ENCODE results near the gene GLI3.

The GLI3 gene

GRCh38 chr7:41998041-41998440, 239.0 kb downstream of the GLI3 start:
- no peak for DNase-seq (ENCODE audit: low read depth)

GRCh38 chr7:41997151-41997550, 239.9 kb downstream of the GLI3 start:
- DNase-seq (ENCODE audit: low read depth): no peak

DNA sequence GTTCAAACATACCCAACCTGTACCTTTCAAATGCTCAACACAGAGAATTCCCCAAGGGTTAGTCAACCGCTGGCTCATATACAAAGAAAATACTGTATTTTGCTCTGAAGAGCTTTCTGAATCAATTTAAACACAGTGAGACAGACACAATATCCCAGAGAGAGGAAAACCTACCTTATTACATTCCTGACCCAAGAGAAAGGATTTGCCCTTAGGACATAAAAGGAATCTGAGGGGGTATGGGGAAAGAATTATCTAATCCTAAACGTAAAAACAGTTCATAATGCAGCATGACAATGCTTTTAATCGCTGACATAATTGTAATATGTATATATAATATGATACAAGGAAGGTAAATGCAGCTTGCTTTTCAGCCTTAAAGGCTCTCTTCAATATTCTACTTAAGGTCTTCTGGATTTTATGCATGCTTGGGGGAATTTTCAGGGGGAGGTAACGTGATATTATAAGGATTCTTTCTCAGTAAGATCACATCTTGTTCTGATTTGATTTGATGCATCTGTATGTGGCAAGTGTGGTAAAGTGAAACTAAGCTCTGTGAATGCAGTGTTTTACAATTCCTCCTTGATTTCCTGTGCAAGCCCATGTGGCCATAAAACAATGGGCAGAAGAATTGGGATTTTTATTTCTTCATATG, 240.5 kb downstream of the GLI3 start:
- no peak for DNase-seq (ENCODE audit: low read depth)

- DNase-seq (ENCODE audit: low read depth): no peak
Observed at GRCh38 chr7:41995632-41996271, 241.3 kb downstream of the GLI3 start.

- no peak for DNase-seq (ENCODE audit: low read depth)
Observed at GRCh38 chr7:41994746-41995110, 242.3 kb downstream of the GLI3 start.

DNA sequence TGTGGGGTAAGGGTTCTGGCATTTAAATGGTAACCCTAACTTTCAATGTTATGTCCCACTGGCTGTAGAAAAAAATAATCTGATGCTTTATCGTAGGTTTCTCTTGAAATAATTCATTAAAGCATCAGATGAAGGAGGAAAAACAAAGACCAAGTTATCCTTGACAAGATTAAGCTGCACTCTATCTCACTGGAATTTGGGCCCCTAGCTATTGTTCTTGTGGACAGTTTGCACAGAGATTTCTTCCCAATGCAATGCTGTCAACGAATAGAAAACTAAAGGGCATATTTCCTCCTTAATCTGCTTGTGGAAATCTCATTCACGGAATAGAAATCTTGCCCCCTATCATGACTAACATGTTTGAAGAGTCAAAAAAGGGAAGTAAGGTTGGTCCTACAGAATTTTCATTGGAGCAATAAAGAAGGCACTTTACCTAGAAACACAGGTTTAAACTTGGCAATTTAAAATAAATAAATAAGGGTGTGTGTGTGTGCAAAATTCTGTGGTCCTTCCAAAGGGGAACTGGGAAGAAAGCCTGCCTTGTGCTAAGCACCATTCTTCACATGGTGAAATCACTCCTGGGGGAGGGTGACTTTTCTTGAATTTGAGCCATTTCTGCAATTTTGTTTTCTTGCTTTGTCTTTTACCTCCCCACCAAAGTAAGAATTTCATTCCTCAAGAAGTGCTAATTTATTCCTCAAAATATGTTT, 242.8 kb downstream of the GLI3 start:
- DNase-seq (ENCODE audit: low read depth): no peak

DNA sequence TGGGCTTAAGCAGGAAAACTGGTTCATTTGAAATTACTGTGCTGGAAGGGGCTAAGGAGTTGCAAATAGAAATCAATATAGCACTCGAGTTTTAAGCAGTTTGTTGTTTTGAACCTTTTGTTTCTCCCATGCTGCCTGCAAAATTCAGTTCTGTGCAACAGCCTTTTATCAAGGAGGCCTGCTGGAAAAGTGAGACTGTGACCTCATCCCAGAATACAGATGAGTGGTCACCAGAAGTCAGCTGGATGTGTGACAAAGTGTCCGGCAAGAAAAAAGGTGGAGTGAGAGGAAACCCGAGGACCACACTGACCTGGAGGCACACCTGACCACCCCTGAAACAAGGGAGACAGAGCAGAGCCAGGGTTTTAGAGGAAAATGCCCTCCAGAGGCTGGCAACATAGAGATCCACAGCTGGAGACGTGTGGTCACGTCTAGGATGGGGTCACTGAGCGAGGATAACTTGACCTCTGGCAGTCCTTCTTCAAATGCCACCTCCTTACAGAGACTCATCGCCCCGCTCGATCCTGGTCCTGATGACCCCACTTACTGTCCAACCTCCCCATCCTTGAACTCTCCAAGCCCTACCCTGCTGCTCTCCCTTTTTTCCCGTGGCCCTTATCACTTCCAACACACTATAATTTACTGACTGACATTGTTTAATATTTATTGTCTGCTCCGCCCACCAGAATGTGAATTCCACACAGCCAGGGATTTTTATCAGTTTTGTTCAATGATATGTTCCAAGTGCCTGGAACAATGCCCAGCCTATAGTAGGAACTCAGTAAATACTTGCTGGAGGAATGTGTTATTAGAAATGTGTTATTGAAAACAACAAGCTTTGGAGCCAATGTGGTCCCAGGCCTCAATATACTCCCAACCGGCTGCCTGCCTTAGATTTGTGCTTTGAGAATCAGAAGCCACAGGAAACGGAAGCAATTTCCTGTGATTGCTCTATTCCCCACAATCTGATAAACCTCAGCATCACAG, 243.8 kb downstream of the GLI3 start:
- no peak for DNase-seq (ENCODE audit: low read depth)

- DNase-seq (ENCODE audit: low read depth): no peak
Observed at GRCh38 chr7:41984888-41985287, 252.1 kb downstream of the GLI3 start.

- DNase-seq (ENCODE audit: low read depth): no peak
Observed at GRCh38 chr7:41981046-41982040, 255.7 kb downstream of the GLI3 start.

DNA sequence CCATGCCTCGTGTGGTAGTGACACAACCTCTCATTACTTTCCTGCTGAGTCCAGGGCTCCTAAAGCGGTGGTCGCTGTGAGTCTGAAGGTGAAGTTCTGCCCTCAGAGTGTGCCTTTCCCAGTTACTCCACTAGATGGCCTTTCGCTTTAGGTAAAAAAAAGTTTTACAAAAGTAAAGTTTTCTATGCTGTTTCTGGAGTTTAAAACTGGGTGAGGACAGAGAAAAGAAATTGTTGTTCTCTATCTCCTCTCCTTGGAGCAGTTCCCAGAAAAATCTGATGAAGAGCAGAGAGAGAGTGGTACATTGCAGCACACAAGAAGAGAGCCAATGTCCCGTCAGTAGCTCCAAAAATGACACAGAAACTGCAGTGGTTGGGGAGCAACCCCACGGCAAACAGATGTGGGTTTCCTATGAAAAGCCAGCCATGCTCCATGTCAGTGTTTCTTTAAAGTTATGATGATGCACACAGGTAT, 257.1 kb downstream of the GLI3 start:
- no peak for DNase-seq (ENCODE audit: low read depth)

- DNase-seq (ENCODE audit: low read depth): no peak
Observed at GRCh38 chr7:41978858-41979257, 258.2 kb downstream of the GLI3 start.

DNA sequence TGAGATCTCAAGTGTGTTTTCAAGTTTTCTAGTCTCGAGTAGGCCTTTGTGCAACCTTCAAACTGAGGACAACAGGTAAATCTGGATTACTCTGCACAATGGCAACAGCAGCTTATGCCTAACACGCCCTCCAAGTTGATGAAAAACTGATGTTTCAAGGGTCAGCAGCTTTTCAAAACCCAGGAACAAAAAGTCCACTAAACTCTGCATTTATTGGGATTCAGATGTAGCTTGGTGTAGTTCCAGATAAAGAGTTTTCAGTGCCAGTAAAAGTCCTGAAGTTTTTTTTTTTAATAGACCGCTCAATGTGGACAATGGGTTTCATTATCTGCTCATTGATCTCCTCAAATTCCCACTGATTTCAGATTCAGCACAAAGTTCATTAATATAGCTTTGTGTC, 259.3 kb downstream of the GLI3 start:
- no peak for DNase-seq (ENCODE audit: low read depth)

DNA sequence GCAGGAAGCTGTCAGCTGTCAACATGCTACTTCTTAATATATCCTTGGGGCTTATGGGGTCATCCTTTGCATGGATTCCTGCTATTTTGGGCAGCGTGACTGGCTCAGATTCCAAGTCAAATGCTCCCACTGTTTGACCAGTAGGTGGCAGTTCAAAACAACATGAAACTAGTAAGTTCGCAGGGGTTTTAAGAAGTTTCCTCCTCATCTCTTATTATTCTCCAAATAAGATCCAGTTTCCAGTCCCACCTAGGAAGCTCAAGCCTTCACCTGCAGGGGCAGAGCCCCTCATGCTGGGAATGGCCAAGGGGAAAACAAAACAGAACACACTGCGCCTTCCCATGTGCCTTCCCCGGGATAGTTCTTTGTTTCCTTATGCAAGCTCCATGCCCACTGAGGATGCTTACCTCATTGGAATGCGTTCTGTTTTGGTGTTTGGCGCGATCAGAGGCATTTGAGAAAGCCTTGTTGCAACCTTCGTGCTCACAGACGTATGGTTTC, 259.8 kb downstream of the GLI3 start:
- DNase-seq (ENCODE audit: low read depth): no peak

- DNase-seq (ENCODE audit: low read depth): no peak
Observed at GRCh38 chr7:41976411-41976810, 260.6 kb downstream of the GLI3 start.

DNA sequence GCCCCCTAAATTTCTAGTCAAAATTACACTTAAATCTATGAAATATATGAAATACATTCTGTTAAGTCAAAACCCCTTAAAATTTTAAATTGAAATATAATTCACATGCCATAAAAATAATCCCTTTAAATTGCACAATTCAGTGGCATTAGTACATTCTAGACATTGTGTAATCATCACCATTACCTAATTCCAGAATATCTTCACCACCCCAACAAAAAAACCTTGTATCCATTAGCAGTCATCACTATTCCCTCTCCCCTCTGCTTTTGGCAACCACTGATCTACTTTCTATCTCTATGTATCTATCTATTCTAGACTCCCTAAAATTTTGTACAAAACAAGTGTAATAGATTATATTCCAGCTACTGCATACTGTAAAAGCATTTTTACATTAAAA, 261.2 kb downstream of the GLI3 start:
- no peak for DNase-seq (ENCODE audit: low read depth)

DNA sequence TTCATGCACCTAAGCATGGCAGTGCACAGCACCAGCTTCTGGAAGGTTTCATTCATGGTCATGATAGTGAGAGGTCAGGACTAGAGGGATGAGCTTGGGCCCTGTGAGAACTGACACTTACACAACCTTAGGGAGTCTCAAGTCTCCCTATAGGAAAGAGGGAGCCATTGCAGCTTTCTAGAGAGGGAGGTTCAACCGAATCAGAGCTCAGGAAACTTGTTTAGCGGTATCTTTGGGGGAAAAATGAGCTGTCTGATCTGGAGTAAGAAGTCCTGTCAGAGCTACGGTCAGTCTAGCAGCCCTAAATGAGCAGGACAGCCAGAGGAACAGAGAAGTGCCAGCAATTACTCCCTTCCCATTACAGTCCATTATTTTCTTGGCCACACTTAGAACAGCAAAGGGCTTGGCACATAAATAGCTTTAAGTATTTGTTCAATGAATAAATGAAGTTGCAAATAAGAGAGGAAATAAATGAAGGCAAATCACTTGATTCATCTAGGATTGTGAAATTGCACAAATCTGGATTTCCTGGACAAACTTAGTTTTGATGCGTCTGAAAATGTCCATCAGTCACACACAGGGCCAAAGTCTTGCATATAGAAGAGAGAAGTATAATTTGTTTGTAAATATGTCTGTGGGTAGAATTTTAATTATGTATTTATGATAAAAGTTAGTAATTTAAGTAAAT, 262.0 kb downstream of the GLI3 start:
- no peak for DNase-seq (ENCODE audit: low read depth)

DNA sequence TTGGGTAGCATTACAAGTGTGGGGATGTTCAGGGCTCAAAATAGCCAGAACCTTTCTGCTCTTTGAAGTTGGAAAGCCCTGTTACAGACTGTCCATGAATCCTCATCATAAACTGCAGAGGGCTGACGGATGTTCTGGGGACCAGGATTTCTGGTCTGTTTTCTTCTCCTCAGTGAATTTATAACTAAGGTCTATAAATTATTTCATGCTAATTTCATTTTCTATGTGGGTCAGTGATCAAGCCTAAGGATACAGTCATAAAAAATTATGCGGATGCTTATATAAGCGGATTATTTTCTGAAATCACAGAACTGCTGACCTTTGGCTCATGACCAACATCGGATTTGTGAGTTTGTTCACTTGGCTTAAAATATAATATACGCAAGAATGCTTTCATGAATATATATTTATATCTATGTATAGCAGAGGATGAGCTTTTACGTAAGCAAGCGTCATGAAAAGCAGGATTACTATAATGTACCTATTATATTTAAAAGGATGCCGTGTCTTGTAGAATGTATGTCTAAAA, 263.7 kb downstream of the GLI3 start:
- DNase-seq (ENCODE audit: low read depth): no peak

GRCh38 chr7:41972776-41973175, 264.2 kb downstream of the GLI3 start:
- no peak for DNase-seq (ENCODE audit: low read depth)

DNA sequence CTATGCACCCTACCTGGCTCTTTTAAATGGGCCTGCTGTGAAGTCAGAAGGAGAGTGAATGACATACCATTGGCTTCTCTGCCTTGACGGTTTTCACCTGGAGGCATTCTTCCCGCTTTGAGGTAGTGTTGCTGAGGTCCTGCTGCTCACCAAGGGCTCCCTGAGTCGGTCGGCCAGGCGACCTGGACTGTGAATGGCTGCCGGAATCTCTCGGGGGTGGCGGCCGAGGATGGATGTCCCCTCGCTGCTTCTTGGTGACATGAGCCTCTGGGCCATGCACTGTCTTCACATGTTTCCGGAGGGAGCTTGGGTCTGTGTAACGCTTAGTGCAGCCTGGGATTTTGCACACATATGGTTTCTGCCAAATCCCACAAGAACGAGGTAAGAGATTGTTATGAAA, 264.7 kb downstream of the GLI3 start:
- no peak for DNase-seq (ENCODE audit: low read depth)

DNA sequence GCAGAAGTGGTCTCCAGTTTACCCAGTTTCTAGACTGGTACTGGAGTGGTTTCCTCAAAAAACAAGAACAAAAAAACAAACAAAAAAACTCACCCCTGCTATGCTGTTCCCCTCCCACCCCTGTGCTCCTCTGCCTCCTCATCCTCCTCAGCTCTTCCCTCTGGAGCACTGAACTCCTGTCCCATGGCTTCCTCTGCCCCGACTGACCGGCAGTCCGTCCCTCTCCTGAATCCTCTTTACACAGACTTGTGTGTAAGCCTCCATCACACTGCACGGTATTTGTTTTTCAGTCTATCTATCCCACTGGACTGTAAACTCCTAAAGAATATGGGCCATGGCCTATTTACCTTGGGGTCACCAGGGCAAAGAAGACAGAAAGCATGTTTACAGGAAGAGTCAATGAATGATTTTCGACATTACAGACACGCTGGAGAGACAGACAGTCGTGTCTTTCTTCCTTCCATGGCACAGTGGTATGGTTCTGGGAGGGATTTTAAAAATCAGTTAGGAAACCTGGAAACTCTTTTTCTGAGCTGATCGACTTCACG, 265.3 kb downstream of the GLI3 start:
- DNase-seq (ENCODE audit: low read depth): no peak
